HFFc6 (cell line): ENCODE data around the gene PYROXD2. TPM values are rescaled to one million over a fixed set of nuclear protein-coding genes. Genes with fewer than 3 reads are reported as not detected.

ENCODE experiments used
- DNase-seq: peaks from one replicate; pipeline ENCODE4 v3.0.0-alpha.2; 2018
- H3K27ac Mint-ChIP-seq: 2 replicates; pipeline ENCODE4 v1.8.0; 2020; ENCODE audit warnings: mild to moderate bottlenecking, mixed read lengths
- H3K27me3 Mint-ChIP-seq: 2 replicates; pipeline ENCODE4 v1.8.0; 2021; ENCODE audit warnings: mild to moderate bottlenecking, moderate library complexity, mixed read lengths; ENCODE audit not compliant: insufficient read depth
- H3K36me3 Mint-ChIP-seq: 2 replicates; pipeline ENCODE4 v1.8.0; 2021; ENCODE audit warnings: low read depth, mixed read lengths
- H3K4me1 Mint-ChIP-seq: 2 replicates; pipeline ENCODE4 v1.8.0; 2020; ENCODE audit warnings: low read depth, mixed read lengths
- H3K4me3 Mint-ChIP-seq: 2 replicates; pipeline ENCODE4 v1.8.0; 2020; ENCODE audit warnings: mild to moderate bottlenecking, moderate library complexity, mixed read lengths
- H3K9me3 Mint-ChIP-seq: 2 replicates; pipeline ENCODE4 v1.8.0; 2020; ENCODE audit warnings: mild to moderate bottlenecking, mixed read lengths
- total RNA-seq, 6 experiments: library from RNA; stranded (reverse); fragmentation: NEBNext Ultra II Directional; extraction: Animal tissue kit (Norgen Biotek cat#: 25700); gene quantifications; 2 replicates in 1 of 6; 3 replicates in 5 of 6; pipeline ENCODE4 v1.2.3, GENCODE V29; 2021
- TF ChIP-seq, protein P1 (sequence below): fragments of 200-600 bp; sonication (generic); IDR thresholded peaks from 2 replicates; pipeline ENCODE4 v1.5.0; 2021; ENCODE audit warnings: antibody characterized with exemption, mild to moderate bottlenecking

PYROXD2 gene
- total RNA-seq, 6 experiments from 2014 or later, result 7.6 to 10.3 (median 8.9) TPM

DNA sequence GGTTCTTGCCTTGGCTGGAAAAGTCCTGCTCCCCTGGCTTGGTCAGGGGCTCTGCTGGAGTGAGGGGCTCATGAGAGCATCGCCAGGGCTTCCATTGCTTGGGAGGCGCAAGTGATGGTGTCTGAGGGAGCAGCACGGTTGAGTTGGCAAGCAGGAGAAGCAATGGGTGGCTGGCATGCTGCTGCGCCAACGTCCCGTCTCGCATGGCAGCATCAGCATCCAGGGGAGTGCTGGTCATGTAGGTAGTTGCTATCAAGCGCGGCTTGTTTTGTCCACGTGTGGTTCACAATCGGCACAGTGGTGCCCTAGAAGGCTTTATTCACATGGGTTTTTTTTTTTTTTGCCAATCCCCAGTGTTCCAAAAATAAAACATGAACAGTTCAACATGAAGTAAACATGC lies 3.8 kb downstream of the PYROXD2 start:
- no peak overlapping the region for H3K27ac Mint-ChIP-seq
- peaks cover 32% of the 10 kb centered on the region for H3K4me1 Mint-ChIP-seq
- DNase-seq, result no peak
- TF ChIP-seq, protein P1, sequence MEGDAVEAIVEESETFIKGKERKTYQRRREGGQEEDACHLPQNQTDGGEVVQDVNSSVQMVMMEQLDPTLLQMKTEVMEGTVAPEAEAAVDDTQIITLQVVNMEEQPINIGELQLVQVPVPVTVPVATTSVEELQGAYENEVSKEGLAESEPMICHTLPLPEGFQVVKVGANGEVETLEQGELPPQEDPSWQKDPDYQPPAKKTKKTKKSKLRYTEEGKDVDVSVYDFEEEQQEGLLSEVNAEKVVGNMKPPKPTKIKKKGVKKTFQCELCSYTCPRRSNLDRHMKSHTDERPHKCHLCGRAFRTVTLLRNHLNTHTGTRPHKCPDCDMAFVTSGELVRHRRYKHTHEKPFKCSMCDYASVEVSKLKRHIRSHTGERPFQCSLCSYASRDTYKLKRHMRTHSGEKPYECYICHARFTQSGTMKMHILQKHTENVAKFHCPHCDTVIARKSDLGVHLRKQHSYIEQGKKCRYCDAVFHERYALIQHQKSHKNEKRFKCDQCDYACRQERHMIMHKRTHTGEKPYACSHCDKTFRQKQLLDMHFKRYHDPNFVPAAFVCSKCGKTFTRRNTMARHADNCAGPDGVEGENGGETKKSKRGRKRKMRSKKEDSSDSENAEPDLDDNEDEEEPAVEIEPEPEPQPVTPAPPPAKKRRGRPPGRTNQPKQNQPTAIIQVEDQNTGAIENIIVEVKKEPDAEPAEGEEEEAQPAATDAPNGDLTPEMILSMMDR, result no peak
- H3K4me3 Mint-ChIP-seq, result no peak overlapping the region
- no peaks in the 10 kb centered on the region for H3K9me3 Mint-ChIP-seq
- H3K27me3 Mint-ChIP-seq, result peaks cover 2% of the 10 kb centered on the region
- no peaks in the 10 kb centered on the region for H3K36me3 Mint-ChIP-seq

DNA sequence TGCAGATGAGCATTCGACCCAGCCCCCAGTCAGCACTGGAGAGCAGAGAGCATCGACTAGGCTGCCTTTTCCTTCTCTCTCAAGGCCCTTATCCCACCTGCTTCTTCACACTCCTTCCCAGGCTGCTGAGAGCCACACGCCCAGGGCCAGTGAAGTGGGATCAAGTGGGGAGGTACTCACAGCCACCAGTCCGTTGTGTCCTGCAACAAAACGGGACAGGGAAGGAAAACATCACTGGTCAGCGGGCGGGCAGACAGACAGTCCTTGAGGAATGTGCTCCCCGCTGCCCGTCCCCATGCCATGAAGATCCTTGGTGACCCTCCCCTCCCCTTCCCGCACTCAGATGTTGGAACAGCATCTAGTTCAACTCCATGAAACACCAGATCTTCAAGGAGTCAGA lies 4.2 kb downstream of the PYROXD2 start:
- H3K9me3 Mint-ChIP-seq, result no peaks in the 10 kb centered on the region
- no peak overlapping the region for H3K4me3 Mint-ChIP-seq
- peaks cover 34% of the 10 kb centered on the region for H3K4me1 Mint-ChIP-seq
- no peak for DNase-seq
- TF ChIP-seq, protein P1, result no peak
- peaks cover 2% of the 10 kb centered on the region for H3K27me3 Mint-ChIP-seq
- no peak overlapping the region for H3K27ac Mint-ChIP-seq
- no peaks in the 10 kb centered on the region for H3K36me3 Mint-ChIP-seq

DNA sequence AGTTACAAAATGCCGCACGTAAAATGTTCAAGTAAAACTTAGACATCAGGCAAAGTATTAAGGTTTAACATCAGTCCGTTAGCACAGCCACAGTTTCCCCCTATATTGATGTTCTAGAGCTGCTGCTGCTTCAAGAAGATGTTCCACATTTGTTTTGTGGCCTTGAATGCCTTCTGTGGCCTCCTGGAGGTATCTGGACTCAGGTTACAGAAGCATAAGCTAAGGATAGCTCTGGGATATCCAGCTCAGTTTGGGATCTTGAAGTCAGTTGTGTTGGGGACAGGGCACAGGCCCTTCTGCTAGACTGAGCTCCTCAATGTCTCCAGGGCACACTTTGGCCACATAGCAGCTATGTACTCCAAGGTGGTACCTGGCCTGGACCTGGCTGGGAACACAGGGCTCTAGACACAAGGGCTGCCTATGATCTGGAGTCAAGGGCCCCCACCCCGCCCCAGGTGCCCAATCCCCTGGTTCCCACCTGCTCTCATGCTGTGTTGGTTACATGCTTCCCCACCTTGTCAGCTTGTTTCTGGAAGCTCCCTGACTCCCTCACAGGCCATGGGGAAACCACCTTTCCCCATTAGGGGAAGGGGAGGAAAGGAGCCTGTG lies 4.7 kb downstream of the PYROXD2 start:
- no peak for DNase-seq
- Mint-ChIP-seq H3K36me3 (no peaks in the 10 kb centered on the region), H3K4me3 (no peak overlapping the region), H3K4me1 (peaks cover 30% of the 10 kb centered on the region), H3K27ac (no peak overlapping the region), H3K9me3 (no peaks in the 10 kb centered on the region), H3K27me3 (peaks cover 2% of the 10 kb centered on the region)
- TF ChIP-seq, protein P1, result no peak

DNA sequence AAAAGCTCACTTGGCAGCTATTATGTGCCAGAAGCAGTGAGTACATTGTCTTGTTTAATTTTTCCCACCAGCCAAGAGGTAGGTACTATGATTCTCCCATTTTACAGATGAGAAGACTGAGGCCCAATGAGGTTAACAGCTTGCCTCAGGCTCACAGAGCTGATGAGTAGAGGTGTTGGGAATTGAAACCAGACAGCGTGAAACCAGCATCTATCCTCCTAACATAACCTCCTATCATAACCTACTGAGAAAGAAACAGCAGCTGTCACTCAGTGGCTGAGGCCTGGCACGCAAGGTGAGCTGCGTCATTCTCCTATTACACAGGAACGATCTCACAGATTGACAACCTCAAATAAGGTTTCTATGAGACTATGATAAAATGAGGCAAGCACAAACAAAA lies 6.2 kb downstream of the PYROXD2 start:
- Mint-ChIP-seq H3K36me3 (0 out of 2 replicates have a peak, but pooled peaks cover under 1% of the 10 kb centered on the region), H3K4me3 (no peak overlapping the region), H3K27me3 (peaks cover 2% of the 10 kb centered on the region), H3K27ac (no peak overlapping the region), H3K9me3 (no peaks in the 10 kb centered on the region), H3K4me1 (peaks cover 30% of the 10 kb centered on the region)
- no peak for DNase-seq
- TF ChIP-seq, protein P1, result no peak

DNA sequence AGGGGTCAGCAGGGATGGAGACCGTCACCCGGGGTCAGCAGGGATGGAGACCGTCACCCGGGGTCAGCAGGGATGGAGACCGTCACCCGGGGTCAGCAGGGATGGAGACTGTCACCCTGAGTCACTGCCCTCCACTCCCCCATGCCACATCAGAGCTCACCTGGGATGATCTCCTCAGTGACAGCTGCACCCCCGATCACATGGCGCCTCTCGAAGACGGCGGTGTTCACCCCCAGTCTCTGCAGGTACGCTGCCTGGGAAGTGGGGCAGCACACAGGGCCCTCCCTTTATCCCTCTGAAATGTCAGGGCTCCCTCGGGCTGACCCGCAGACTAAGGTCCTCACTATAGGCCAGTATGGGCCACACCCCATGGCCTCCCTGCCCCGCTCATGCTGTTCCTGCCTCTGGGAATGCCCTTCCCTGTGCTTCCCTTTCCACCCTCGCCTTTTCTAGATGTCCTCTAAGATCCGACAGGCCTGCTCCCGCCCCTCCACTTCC lies 7.2 kb downstream of the PYROXD2 start:
- peaks cover 3% of the 10 kb centered on the region for H3K27me3 Mint-ChIP-seq
- peaks cover 40% of the 10 kb centered on the region for H3K4me1 Mint-ChIP-seq
- H3K4me3 Mint-ChIP-seq, result no peak overlapping the region
- DNase-seq, result no peak
- H3K36me3 Mint-ChIP-seq, result peaks cover 7% of the 10 kb centered on the region
- no peaks in the 10 kb centered on the region for H3K9me3 Mint-ChIP-seq
- TF ChIP-seq, protein P1, result no peak
- H3K27ac Mint-ChIP-seq, result no peak overlapping the region
